Thymus (tissue), 11 donors: ENCODE measurements around the gene CCNK. TPM values are rescaled to one million over a fixed set of nuclear protein-coding genes. Genes with fewer than 3 reads are reported as not detected.

ENCODE experiments used
- DNase-seq, 9 donors: peaks; one replicate each; pipeline ENCODE4 v3.0.0-alpha.2; 2013; ENCODE audit warnings: low spot score in 9 of 9, low read depth in 6 of 9, missing footprints in 1 of 9
- H3K27ac ChIP-seq, 2 donors: one replicate each; pipeline ENCODE4 v1.5.1; 2013; ENCODE audit warnings: control low read depth in 1 of 2, low read depth in 1 of 2, low read length in 1 of 2, mild to moderate bottlenecking in 1 of 2, moderate library complexity in 1 of 2
- H3K27me3 ChIP-seq, 2 donors: one replicate each; pipeline ENCODE4 v1.5.1; 2013; ENCODE audit warnings: low read length in 1 of 2; ENCODE audit not compliant: control insufficient read depth in 2 of 2, insufficient read depth in 1 of 2
- H3K36me3 ChIP-seq, 2 donors: one replicate each; pipeline ENCODE4 v1.5.1; 2013; ENCODE audit warnings: low read length in 1 of 2, mild to moderate bottlenecking in 1 of 2, moderate library complexity in 1 of 2; ENCODE audit not compliant: control insufficient read depth in 2 of 2, insufficient read depth in 2 of 2
- H3K4me1 ChIP-seq, 2 donors: one replicate each; pipeline ENCODE4 v1.5.1; 2013; ENCODE audit warnings: low read length in 2 of 2; ENCODE audit not compliant: control insufficient read depth in 2 of 2, insufficient read depth in 2 of 2
- H3K4me3 ChIP-seq, 2 donors: one replicate each; pipeline ENCODE4 v1.5.1; 2013; ENCODE audit warnings: low read length in 2 of 2, control low read depth in 1 of 2, mild to moderate bottlenecking in 1 of 2
- H3K9me3 ChIP-seq, 2 donors: one replicate each; pipeline ENCODE4 v1.5.1; 2013; ENCODE audit warnings: low read length in 1 of 2, mild to moderate bottlenecking in 1 of 2; ENCODE audit not compliant: control insufficient read depth in 2 of 2, insufficient read depth in 1 of 2
- WGBS: extraction: QIAGEN DNeasy Blood & Tissue Kit; methylation state at CpG from one replicate; pipeline ENCODE4 v1.1.7; 2013; 5-methylcytosine and 5-hydroxymethylcytosine counted together
- polyA plus RNA-seq: library from polyadenylated mRNA; stranded (reverse); fragments of 200-250 nt; gene quantifications from one replicate; pipeline ENCODE4 v1.2.3, GENCODE V29; 2013
- total RNA-seq: library from RNA; stranded (reverse); fragments of 120-200 nt; gene quantifications from one replicate; pipeline ENCODE4 v1.2.4, GENCODE V29; 2013
- donor health status: healthy.

CCNK gene
- total and polyA plus RNA-seq, 2 donors = 12.4 to 26.9 TPM

DNA sequence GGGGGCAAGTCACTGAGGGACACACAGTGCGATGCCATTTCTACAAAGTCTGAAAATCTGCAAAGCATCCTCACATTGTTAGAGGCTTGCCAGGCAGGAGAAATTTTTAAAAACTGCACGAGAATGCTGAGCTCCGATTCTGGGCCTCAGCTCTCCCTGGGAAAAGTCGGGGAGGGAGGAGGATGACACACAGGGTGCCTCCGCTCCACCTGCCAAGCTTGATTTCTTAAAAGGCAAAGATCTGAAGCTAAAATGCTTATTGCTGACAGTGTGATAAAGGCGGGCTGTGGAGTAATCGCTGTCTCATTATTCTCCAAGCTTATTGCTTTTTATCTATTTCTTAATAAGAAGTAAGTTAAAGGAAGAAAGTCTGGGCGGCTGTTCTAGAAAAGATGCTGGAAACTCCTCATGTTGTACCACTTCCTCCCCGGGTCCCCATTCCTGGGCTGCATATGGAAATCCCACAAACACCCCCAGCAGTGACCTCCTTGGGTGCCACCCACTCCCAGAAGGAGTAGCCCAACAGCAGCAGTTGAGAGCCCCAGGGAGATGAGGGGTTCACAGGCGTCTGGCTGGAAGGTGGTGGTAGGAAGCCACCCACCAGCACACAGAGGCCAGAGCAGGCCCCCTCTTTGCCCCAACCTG is 67.8 kb downstream of the CCNK start:
- H3K36me3 ChIP-seq = no peaks in the 10 kb centered on the region
- H3K4me1 ChIP-seq = no peaks in the 10 kb centered on the region
- peaks cover 0 to 2% of the 10 kb centered on the region in 2 donors for H3K27me3 ChIP-seq
- H3K27ac ChIP-seq = no peak overlapping the region
- no peak overlapping the region for H3K4me3 ChIP-seq
- 86% methylated on average over 10 of the region's 10 CpGs for WGBS
- no peaks in the 10 kb centered on the region for H3K9me3 ChIP-seq
- no peak for DNase-seq

DNA sequence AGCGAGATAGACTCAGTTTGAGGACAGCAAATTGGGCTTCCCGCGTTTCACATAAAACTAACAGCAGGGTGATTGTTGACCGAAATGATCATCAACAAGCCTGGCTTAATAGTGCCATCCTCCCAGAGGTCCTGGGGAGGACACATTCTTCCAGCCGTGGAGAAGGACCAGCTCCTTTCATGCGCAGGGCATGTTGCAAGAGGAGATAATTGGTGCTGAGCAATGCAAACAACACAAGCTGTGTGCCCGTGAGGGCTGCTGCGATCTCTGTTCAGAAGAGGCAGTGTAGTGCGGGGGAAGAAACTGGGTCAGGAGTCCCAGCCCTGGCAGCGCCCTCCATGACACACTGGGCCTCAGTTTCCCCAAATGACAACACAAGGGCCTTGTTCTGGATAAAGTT is 68.5 kb downstream of the CCNK start:
- no peaks in the 10 kb centered on the region for H3K4me1 ChIP-seq
- WGBS = 92% methylated on average over 10 of the region's 10 CpGs

DNA sequence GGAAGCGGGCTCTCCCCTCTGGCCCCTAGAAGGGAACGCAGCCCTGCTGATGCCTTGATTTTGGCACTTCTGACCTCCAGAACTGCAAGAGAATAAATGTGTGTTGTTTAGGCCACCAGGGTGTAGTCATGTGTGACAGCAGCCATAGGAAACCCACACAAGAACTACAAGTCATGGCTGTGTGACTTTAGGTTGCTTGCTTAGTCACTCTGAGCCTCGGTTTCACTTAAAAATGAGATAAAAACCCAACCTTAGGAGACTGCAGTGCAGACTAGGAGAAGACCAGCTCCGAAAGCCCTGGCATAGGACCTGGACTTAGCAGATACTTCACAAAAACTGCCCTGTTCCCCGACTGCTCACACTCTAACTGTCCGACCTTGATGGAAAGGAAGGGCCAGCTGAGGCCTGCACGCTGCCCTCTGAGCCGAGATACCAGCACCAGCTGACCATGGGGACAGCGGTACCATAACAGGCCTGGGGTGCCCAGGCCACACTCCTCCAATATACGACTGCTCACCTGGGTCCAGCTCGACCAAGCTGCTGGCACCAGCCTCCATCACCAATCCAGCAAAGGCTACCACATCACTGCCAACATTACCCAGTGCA is 69.3 kb downstream of the CCNK start:
- DNase-seq = no peak
- Histone ChIP-seq H3K36me3 (no peaks in the 10 kb centered on the region), H3K4me1 (no peaks in the 10 kb centered on the region), H3K27ac (no peak overlapping the region), H3K4me3 (no peak overlapping the region), H3K9me3 (no peaks in the 10 kb centered on the region), H3K27me3 (peaks cover 0 to 2% of the 10 kb centered on the region in 2 donors)
- WGBS = 97% methylated on average over 11 of the region's 11 CpGs

More for the DNA sequence above, 68.5 kb downstream of the CCNK start:
- no peak overlapping the region for H3K4me3 ChIP-seq
- peaks cover 0 to 2% of the 10 kb centered on the region in 2 donors for H3K27me3 ChIP-seq
- H3K9me3 ChIP-seq = no peaks in the 10 kb centered on the region
- no peaks in the 10 kb centered on the region for H3K36me3 ChIP-seq
- DNase-seq = no peak
- no peak overlapping the region for H3K27ac ChIP-seq

DNA sequence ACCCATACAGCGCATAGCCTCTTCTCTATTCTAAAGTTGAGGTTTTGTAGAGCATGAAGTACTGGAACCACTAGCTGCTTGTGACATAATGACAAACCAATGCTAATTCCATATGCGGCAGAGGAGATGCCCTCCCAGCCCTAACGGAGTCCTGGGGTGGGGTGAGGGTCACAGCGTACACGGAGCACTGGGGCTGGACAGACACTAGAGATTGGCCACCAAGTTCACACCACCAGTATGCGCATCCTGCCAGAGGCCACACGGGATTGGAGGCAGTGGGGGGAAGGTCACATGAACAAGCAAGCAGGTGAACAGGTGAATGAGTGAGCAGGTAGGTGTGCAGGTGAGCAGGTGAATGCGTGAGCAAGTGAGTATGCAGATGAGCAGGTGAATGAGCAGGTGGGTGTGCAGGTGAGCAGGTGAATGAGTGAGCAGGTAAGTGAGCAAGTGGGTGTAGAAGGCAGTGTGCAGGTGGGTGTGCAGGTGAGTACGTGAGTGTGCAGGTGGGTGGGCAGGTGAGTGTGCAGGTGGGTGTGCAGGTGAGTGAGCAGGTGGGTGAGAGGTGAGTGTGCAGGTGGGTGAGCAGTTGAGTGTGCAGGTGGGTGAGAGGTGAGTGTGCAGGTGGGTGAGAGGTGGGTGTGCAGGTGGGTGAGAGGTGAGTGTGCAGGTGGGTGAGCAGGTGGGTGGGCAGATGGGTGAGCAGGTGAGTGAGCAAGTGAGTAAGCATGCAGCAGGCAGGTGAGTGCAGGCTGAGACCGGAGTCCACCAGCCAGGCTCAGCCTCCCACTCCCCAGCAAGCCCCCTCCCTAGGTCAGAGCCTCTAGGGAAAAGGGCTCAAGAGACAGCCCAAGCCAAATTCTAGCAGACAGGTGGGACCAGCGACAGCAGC is 70.1 kb downstream of the CCNK start:
- H3K4me1 ChIP-seq = no peaks in the 10 kb centered on the region
- H3K9me3 ChIP-seq = no peaks in the 10 kb centered on the region
- H3K27me3 ChIP-seq = peaks cover 0 to 2% of the 10 kb centered on the region in 2 donors
- no peak for DNase-seq
- WGBS = 85% methylated on average over 11 of the region's 11 CpGs
- no peaks in the 10 kb centered on the region for H3K36me3 ChIP-seq
- no peak overlapping the region for H3K27ac ChIP-seq
- H3K4me3 ChIP-seq = no peak overlapping the region

DNA sequence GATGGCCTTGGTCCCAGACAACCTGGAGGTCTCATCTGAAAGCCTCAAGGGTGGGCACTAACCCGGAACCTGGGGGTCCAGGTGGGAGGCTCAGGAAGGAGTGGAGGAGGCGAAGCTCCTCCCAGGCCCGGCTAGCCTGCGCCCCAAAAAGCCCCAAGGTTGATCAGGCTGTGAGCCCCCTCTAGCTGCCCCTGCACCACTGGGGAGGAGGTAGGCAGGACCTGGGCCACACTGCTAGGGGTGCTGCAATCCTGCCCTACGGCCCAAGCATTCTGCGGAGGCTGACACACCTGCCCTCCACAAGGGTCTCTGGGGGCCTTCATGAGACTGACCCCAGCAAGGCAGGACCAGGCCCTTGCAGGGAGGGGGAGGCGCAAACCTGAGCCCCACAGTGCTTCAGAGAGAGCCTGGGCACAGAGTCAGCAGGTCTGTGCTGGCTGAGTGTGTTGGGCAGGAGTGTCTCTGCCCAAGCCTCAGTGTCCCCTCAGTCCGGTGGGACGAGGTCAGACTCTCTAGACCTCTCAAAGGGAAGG is 70.9 kb downstream of the CCNK start:
- no peak for DNase-seq
- 91% methylated on average over 9 of the region's 9 CpGs for WGBS
- H3K36me3 ChIP-seq = no peaks in the 10 kb centered on the region
- no peak overlapping the region for H3K27ac ChIP-seq
- peaks cover 0 to 2% of the 10 kb centered on the region in 2 donors for H3K27me3 ChIP-seq
- H3K4me3 ChIP-seq = no peak overlapping the region
- no peaks in the 10 kb centered on the region for H3K4me1 ChIP-seq
- H3K9me3 ChIP-seq = no peaks in the 10 kb centered on the region

DNA sequence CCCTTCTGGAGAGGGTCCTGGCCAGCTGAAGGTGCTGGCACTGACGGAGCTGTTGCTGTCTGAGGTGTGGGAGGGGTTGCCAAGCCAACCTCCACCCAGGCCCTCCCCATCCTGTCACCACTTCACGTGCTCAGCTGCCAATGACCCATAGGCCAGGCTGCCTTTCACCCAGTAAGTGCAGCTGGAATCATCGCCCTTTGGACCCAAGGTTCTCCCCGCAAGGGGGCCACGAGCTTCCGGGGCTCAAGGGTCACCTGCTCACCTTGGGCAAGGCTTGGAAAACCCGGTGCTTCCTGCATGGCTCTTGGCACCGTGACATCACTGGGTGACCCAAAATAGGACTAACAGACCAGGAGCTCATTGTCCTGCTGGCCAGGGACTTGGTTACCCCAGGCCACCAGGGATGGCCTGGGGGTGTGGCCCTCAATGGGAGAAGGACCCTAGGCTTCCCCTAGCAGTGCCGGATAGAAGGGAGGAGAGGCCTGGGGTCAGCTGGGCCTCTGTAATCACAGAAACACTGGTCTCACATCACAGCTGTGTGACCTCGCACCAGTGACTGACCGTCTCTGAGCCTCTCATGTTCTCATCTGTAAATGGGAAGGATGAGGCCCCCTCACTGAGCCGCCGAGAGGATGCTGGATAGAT is 71.5 kb downstream of the CCNK start:
- peaks cover 0 to 2% of the 10 kb centered on the region in 2 donors for H3K27me3 ChIP-seq
- H3K4me3 ChIP-seq = no peak overlapping the region
- no peaks in the 10 kb centered on the region for H3K9me3 ChIP-seq
- no peak overlapping the region for H3K27ac ChIP-seq
- DNase-seq = no peak
- no peaks in the 10 kb centered on the region for H3K36me3 ChIP-seq
- WGBS = 91% methylated on average over 13 of the region's 13 CpGs
- H3K4me1 ChIP-seq = no peaks in the 10 kb centered on the region

DNA sequence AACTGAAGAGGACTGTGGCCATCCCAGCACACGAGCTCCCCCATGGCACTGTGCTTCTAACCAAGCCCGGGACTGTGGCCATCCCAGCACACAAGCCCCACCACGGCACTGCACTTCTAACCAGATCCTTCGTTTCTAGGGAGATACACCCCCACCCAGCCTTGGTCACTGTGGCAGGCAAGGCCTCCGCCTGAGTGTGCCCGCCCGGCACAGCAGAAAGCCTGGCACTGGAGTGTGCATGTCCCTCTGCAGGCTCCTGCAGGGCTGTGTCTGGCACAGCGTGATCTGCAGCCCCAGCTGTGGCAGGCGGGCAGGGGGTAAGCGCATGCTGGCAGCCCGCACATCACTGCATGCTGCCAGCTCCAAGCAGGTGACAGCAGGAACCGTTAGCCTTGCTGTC is 73.0 kb downstream of the CCNK start:
- DNase-seq = no peak
- Histone ChIP-seq H3K4me3 (no peak overlapping the region), H3K27ac (no peak overlapping the region), H3K9me3 (no peaks in the 10 kb centered on the region), H3K27me3 (no peaks in the 10 kb centered on the region), H3K4me1 (no peaks in the 10 kb centered on the region), H3K36me3 (no peaks in the 10 kb centered on the region)
- WGBS = 91% methylated on average over 12 of the region's 12 CpGs

DNA sequence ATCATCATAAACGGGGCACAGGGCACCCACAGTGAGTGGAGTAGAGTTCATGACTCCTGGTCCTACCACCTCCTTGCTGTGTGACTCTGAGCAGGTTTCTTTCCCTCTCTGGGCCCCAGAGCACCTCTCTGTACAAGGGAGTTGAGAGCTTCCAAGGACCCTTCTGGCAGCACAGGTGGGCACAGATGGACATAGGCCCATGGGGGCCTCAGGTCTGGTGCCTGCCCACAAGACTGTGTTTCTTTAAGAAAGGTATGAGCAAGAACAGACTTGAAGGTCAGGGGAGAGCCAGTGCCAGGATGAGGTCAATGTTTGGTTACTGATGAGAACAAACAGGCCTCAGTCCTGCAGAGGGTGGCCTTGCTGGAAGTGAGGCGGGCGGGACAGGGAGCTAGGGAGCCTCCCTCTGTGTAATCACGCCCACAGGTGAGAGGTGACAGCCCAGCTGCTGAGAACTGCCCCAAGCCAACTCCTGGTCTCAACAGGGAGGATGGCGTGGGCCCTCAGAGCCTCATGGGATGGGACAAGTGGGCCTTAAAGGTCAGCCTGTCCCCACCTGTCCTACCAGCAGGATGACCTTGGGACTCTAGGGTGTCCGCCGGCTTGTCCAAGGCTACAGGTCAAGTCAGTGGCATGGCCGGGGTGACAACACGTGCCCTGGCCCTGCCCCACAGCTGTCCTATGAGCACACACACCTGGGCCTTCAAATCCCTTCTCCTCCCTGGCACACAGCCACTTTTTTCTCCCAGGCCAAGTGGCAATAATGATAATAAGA is 73.7 kb downstream of the CCNK start:
- 83% methylated on average over 9 of the region's 9 CpGs for WGBS
- no peaks in the 10 kb centered on the region for H3K4me1 ChIP-seq

More for the DNA sequence above, 73.7 kb downstream of the CCNK start:
- Histone ChIP-seq H3K27me3 (no peaks in the 10 kb centered on the region), H3K27ac (no peak overlapping the region), H3K36me3 (no peaks in the 10 kb centered on the region), H3K9me3 (no peaks in the 10 kb centered on the region), H3K4me3 (no peak overlapping the region)
- no peak for DNase-seq
